Keratinocyte (primary cell): ENCODE measurements around the gene TMEM270.

ENCODE experiments used
- EZH2 ChIP-seq: IDR thresholded peaks from one replicate; pipeline ENCODE4 v1.6.1; 2012; ENCODE audit warnings: inconsistent platforms, mild to moderate bottlenecking, low read length, moderate library complexity
- TF ChIP-seq, protein P1 (sequence below), 3 experiments: IDR thresholded peaks in 1 of 3; conservative IDR thresholded peaks in 1 of 3; optimal IDR thresholded peaks in 1 of 3; 2 replicates in 2 of 3; 3 replicates in 1 of 3; pipeline versions ENCODE3 to v1.5.1; 2011; ENCODE audit warnings: low read length in 3 of 3, mild to moderate bottlenecking in 3 of 3, moderate library complexity in 2 of 3, control low read depth in 1 of 3, inconsistent platforms in 1 of 3; ENCODE audit not compliant: insufficient read depth in 2 of 3; ENCODE audit errors: extremely low read depth in 1 of 3

DNA sequence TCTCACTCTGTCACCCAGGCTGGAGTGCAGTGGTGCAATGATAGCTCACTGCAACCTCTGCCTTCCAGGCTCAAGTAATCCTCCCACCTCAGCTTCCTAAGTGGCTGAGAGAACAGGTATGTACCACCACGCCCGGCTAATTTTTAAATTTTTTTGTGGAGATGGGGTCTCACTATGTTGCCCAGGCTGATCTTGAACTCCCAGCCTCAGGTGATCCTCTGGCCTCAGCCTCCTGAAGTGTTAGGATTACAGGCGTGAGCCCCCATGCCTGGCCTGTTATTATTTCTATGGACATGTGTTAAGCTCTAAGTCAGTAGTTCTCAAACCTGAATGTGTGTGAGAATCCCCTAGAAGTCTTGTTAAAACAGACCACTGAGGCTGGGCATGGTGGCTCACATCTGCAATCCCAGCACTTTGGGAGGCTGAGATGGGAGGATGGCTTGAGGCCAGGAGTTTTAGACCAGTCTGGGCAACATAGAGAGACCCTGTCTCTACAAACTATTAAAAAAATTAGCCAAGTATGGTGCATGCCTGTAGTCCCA, 24.5 kb downstream of the TMEM270 start:
- TF ChIP-seq EZH2: no peak
- TF ChIP-seq, protein P1, sequence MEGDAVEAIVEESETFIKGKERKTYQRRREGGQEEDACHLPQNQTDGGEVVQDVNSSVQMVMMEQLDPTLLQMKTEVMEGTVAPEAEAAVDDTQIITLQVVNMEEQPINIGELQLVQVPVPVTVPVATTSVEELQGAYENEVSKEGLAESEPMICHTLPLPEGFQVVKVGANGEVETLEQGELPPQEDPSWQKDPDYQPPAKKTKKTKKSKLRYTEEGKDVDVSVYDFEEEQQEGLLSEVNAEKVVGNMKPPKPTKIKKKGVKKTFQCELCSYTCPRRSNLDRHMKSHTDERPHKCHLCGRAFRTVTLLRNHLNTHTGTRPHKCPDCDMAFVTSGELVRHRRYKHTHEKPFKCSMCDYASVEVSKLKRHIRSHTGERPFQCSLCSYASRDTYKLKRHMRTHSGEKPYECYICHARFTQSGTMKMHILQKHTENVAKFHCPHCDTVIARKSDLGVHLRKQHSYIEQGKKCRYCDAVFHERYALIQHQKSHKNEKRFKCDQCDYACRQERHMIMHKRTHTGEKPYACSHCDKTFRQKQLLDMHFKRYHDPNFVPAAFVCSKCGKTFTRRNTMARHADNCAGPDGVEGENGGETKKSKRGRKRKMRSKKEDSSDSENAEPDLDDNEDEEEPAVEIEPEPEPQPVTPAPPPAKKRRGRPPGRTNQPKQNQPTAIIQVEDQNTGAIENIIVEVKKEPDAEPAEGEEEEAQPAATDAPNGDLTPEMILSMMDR (optimal IDR thresholded peaks at IDR 0.05 in 1 of 3, IDR thresholded peaks at IDR 0.05 in 1 of 3, conservative IDR thresholded peaks at IDR 0.05 in 1 of 3; ENCODE audit: extremely low read depth in 1 of 3, insufficient read depth in 2 of 3, low read length in 3 of 3): no peak
